Lung (tissue), 12 donors: ENCODE results near the gene EFNA5. TPM values are rescaled to one million over a fixed set of nuclear protein-coding genes. Genes with fewer than 3 reads are reported as not detected.

Experiments used
- ATAC-seq: fragments of 200-7000 bp; cut with Tn5 transposase; one replicate; pipeline ENCODE4 v1.9.1; 2020; ENCODE audit warnings: moderate number of reproducible peaks; ENCODE audit not compliant: insufficient read depth, low FRiP score
- DNase-seq, 3 donors: peaks; one replicate each; pipeline ENCODE4 v3.0.0-alpha.2; 2013 to 2017
- H3K27ac ChIP-seq, 2 donors: one replicate each; pipeline ENCODE4 v1.5.1; 2013; ENCODE audit warnings: mild to moderate bottlenecking in 2 of 2, moderate library complexity in 2 of 2, control low read depth in 1 of 2, inconsistent platforms in 1 of 2, low read depth in 1 of 2, low read length in 1 of 2
- H3K27me3 ChIP-seq, 3 donors: one replicate each; pipeline ENCODE4 v1.5.1; 2013; ENCODE audit warnings: low read length in 2 of 3; ENCODE audit not compliant: control insufficient read depth in 3 of 3, insufficient read depth in 3 of 3
- H3K36me3 ChIP-seq, 4 donors: one replicate each; pipeline ENCODE4 v1.5.1; 2013; ENCODE audit warnings: low read length in 4 of 4, mild to moderate bottlenecking in 1 of 4, moderate library complexity in 1 of 4; ENCODE audit not compliant: control insufficient read depth in 4 of 4, insufficient read depth in 4 of 4
- H3K4me1 ChIP-seq, 5 donors: one replicate each; pipeline ENCODE4 v1.5.1; 2013; ENCODE audit warnings: low read length in 5 of 5, mild to moderate bottlenecking in 2 of 5, moderate library complexity in 1 of 5; ENCODE audit not compliant: control insufficient read depth in 5 of 5, insufficient read depth in 5 of 5
- H3K4me3 ChIP-seq: one replicate; pipeline ENCODE4 v1.5.1; 2013; ENCODE audit warnings: mild to moderate bottlenecking, control low read depth, moderate library complexity
- H3K9ac ChIP-seq, 2 donors: one replicate each; pipeline ENCODE4 v1.5.1; 2013; ENCODE audit warnings: low read length in 2 of 2, control low read depth in 1 of 2; ENCODE audit not compliant: insufficient read depth in 1 of 2
- H3K9me3 ChIP-seq, 4 donors: one replicate each; pipeline ENCODE4 v1.5.1; 2013; ENCODE audit warnings: low read length in 3 of 4, mild to moderate bottlenecking in 1 of 4, moderate library complexity in 1 of 4; ENCODE audit not compliant: control insufficient read depth in 4 of 4, insufficient read depth in 3 of 4
- CTCF ChIP-seq: IDR thresholded peaks from 2 replicates; pipeline ENCODE4 v1.5.1; 2012; ENCODE audit warnings: mild to moderate bottlenecking; ENCODE audit errors: control extremely low read depth, extremely low read depth
- WGBS, 2 donors: extraction: QIAGEN DNeasy Blood & Tissue Kit; methylation state at CpG; one replicate each; pipeline ENCODE4 v1.1.7; 2013; 5-methylcytosine and 5-hydroxymethylcytosine counted together
- polyA plus RNA-seq, 2 donors: library from polyadenylated mRNA; stranded (reverse); fragments of 200-250 nt; gene quantifications; one replicate each; pipeline ENCODE4 v1.2.1, GENCODE V29; 2013
- total RNA-seq, 2 donors: library from RNA; depleted of rRNA in 1 of 2; stranded (reverse); fragments of >200 nt in 1 of 2; gene quantifications; one replicate each; pipeline ENCODE4 v1.2.1, GENCODE V29; 2014 to 2021
- donor health status: control.
- donor health status: control.
- donor health status: Bipolar disorder and iron deficiency.
- donor health status: healthy.
- donor health status: DM: yes; HTN: yes; CAD: no.

EFNA5 gene
- total and polyA plus RNA-seq, 4 donors: 2.1 to 18.4 (median 7.8) TPM

- no peak overlapping the region for H3K27ac ChIP-seq
- no peaks in the 10 kb centered on the region for H3K27me3 ChIP-seq
- H3K4me1 ChIP-seq: peaks cover 0 to 32% (median 16%) of the 10 kb centered on the region in 5 donors
- H3K9me3 ChIP-seq: no peaks in the 10 kb centered on the region
- no peak overlapping the region for H3K9ac ChIP-seq
- DNase-seq (no peak), ATAC-seq (no peak)
- no peak for TF ChIP-seq CTCF
- no peaks in the 10 kb centered on the region for H3K36me3 ChIP-seq
- H3K4me3 ChIP-seq: no peak overlapping the region
Measured at GRCh38 chr5:107582625-107583024, 88.1 kb downstream of the EFNA5 start.

- peaks cover 0 to 46% (median 24%) of the 10 kb centered on the region in 5 donors for H3K4me1 ChIP-seq
- no peak overlapping the region for H3K27ac ChIP-seq
- peak in 2 of 3 donors; percentile 77 to 88 for DNase-seq
- TF ChIP-seq CTCF: no peak
- WGBS, 2 donors: 77 to 84% methylated on average over 8 of the region's 8 CpGs
- H3K4me3 ChIP-seq: no peak overlapping the region
- no peaks in the 10 kb centered on the region for H3K9me3 ChIP-seq
- no peaks in the 10 kb centered on the region for H3K27me3 ChIP-seq
- no peak for ATAC-seq
- H3K36me3 ChIP-seq: no peaks in the 10 kb centered on the region
- H3K9ac ChIP-seq: no peak overlapping the region
Measured at GRCh38 chr5:107580889-107581820, 89.6 kb downstream of the EFNA5 start.

GRCh38 chr5:107578051-107578635 is 92.6 kb downstream of the EFNA5 start:
- H3K27ac ChIP-seq: no peak overlapping the region
- WGBS, 2 donors: 86 to 97% methylated on average over 4 of the region's 4 CpGs
- no peaks in the 10 kb centered on the region for H3K27me3 ChIP-seq
- no peak overlapping the region for H3K9ac ChIP-seq
- H3K4me3 ChIP-seq: no peak overlapping the region
- no peaks in the 10 kb centered on the region for H3K36me3 ChIP-seq
- H3K9me3 ChIP-seq: no peaks in the 10 kb centered on the region
- TF ChIP-seq CTCF: no peak
- no peak for DNase-seq
- no peak for ATAC-seq
- H3K4me1 ChIP-seq: peaks cover 0 to 67% (median 28%) of the 10 kb centered on the region in 5 donors
